DLD1 (cell line): ENCODE results near the gene SPSB3.

ENCODE experiments used
- in situ Hi-C: cut with HindIII; loops from 2 replicates; pipeline ENCODE4 v1.10.0; 2017; ENCODE audit warnings: low sequenced_read_pairs

Gene SPSB3

DNA sequence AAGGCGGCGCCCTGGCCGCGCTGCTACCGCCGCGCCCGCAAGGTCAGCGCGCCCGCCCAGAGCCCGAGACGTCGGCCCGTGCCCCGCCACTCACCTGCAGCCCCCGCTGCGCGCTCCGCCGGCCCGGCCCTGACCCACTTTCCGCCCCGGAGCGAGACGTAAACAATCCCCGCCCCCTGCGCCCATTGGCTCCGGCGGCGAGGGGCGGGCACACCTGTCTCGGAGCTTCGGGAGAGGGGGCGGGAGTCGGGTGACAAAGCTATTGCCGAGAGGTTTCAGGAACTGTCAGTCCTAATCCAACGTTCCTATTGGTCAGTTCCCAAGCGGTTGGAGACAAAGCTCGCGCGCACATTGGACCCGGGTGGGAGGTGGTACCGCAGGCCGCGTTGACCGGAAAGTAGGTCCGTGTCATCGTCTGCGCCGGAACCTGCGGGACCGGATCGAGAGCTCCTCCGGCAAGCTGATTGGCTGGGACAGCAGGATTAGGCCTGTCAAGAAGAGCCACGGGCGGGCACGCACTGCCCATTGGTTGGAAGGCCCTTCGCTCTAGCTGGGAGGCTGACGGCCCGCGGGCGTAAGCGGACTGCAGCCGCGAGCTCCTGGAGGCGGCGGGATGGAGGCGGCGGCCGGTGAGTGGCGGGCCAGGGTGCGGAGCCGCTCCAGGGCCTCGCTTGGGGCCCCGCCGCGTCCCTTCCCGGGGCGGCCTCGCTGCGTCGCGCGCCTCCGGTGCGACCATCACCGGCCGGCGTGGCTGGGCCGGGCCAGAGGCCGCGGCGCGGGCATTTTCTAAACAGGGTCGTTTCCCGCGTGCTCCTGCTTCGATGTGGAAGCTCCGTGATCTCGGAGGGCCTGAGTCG lies at the start of gene SPSB3, which contains the start of gene NUBP2:
TSS of gene SPSB3 (minus strand) at position 164 of the 857 bp plus-strand sequence. CDS start 1,088 bp downstream, outside the sequence.
TSS of gene NUBP2 (plus strand) at position 553 of the 857 bp plus-strand sequence. CDS start at position 614, 61 bp downstream.
- in situ Hi-C loops = no loop called here

DNA sequence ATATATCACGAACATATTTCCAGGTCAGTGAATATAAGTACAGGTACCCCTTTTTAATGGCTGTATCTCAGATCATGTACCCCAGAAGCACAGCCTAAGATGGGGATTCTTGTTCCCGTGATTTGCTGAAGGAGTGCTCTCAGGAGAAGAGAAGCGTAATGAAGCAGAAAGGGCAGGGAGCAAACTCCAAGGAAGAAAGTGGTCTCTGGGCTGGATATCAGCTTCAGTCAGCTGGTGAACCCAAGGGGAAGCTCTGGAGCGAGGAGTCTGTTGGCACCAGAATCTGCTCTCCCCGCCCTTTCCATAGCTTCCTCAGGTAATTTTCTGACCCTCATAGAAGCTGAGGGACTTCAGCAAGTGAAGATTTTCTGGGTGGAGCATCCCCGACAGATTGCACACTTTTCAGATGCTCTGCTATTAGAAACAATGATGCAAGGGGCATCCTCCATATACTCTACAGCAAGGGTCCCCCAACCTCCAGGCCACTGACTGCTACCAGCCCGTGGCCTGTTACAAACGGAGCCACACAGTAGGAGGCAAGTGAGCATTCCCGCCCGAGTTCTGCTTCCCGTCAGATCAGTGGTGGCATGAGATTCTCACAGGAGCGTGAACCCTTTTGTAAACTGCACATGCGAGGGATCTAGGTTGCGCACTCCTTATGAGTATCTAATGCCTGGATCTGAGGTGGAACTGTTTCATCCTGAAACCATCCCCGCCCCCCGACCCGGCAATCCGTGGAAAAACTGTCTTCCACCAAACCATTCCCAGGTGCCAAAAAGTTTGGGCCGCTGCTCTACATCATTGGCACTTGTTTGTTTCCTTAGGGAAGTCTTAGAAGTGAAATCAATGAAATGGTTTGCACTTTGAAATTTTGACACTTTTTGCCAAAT lies 49.1 kb upstream of the SPSB3 start:
- in situ Hi-C loops = no loop called here

DNA sequence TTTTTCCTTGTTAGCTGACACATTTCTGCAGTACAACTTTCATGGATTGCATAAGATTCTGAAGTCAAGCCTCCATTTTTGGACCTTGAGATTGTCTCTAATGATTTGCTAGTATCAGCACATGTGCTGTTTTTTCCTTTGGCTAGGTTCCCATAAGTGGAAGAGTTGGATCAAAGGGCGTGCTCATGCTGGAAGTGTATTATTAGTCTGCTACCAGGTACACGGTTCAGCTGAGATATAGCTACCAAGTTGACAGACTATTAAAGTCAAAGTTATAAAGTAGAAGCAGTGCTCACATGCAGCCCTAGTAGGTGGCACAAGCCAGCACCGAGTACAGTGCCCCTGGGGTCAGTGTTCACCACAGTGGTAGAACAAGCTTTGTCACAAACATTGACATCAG lies 47.8 kb upstream of the SPSB3 start:
- in situ Hi-C loops = no loop called here

DNA sequence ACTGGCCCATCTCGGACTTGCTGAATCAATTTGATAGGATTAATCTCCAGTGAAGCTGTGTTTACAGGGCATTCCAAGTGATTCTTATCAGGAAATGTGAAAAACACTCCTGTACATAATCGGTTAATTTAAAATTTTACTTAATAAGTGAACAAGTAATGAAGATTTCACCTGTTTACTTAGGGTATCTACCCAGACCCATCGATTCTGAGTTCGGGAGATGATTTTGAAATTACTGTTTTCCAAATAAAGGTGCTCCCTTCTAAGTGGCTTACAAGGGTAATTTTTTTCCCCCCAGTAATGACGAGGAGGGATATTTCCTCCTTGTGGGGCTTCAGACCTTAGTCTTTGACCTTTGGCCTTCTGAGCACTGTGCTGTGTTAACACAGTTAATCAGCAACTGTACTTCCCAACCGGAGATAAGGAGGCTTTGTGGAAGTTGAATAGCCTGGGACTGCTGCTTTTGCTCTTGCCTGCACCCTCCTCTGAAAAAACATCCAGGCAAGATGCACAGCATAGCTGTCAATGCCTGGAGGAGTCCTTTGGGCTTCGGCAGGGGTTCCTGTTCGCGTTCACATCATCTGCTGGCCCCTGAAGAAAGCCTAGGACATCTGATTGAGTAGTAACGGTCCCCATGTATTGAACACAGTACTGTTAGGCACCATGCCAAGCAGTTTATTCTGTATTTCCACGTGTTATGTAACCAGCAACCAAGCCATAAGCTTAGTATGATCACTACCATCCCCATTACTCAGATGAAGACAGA lies 46.5 kb upstream of the SPSB3 start:
- in situ Hi-C loops = no loop called here

DNA sequence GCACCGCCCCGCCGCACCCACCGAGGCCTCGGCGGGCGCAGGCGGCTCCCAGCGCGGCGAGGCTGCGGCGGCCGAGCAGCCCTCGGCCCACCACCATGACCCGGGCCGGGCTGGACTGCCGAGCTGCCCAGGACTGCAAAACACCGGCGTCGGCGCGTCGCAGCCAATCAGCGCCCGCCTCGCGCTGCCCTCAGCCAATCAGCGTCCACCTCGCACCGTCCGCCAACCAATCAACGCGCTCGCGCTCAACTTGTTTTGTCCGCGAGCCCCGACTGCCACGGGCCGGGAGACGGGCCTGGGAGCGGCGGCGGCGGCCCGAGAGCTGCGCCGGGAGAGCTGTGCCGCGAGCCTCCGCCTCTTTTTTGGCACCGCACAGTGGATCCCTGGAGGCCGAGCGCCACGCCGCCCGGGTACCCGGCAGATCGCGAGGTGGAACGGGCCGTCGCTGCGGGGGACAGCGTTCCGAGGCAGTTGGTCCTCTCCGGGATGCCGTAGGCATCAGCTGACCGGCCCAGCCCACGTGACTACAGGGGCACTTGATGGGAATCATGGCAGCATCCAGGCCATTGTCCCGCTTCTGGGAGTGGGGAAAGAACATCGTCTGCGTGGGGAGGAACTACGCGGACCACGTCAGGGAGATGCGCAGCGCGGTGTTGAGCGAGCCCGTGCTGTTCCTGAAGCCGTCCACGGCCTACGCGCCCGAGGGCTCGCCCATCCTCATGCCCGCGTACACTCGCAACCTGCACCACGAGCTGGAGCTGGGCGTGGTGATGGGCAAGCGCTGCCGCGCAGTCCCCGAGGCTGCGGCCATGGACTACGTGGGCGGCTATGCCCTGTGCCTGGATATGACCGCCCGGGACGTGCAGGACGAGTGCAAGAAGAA lies 44.6 kb upstream of the SPSB3 start, which contains the start of the genes FAHD1 and HAGH:
TSS of gene FAHD1 (plus strand) at position 516 of the 883 bp plus-strand sequence. CDS start at position 549, 33 bp downstream.
TSS of gene HAGH (minus strand) at position 135 of the 883 bp plus-strand sequence. CDS start at position 97, 38 bp downstream.
- in situ Hi-C loops = no loop called here

DNA sequence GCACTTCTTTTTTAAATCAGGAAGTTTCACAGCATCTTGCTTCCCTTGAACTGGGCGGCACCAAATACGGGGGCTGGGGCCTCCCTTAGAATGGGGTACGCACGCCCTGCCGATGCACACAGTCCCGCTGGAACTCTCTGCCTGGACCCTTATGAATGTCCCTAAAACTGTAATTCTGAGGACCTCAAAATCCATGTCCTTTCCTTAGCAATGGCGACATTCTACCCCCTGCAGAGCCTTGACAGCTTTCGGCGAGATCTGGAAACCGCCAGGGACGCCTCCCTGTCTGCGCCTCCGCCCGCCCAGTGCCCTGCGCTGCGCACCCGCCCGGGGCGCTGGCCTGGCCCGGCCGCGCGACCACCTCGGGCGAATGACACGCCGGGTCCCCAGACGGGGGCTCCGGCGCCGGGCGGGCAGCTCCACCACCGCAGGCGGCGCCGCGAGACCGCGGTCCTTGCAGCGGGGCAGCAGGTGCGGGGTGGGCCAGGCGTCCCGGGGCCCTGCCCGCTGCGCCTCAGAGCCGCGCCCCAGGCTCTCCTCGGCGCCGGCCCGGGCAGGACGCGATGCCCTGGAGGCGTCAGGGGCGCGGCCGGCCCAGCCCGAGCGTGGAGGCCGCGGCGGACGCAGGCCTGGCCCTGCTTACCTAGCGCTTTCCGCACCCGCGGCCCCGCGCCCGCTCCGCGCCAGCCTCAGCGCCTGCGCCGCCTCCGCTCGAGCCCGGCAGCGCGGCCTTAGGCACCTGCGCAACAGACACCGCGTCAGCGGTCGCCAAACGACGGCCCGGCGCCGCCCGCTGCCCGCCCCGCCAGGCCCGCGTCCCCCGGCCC lies 43.7 kb upstream of the SPSB3 start:
- in situ Hi-C loops = no loop called here

DNA sequence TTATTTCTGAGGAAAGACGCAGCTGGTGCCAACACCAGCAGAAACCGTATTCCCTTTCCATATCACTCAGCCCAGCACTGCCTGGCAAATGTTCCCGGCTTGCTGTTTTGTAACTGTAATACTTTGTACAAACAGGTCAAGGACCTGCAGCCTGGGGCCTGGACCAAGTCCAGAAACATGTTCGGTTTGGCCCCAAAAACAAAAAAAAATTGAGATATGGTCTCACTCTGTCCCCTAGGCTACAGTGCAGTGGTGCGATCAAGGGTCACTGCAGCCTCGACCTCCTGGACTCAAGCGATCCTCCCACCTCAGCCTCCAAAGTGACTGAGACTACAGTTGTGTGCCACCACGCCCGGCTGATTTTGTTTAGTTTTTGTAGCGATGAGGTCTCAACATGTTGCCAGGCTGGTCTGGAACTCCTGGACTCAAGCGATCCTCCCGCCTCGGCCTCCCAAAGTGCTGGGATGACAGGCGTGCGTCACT lies 43.1 kb upstream of the SPSB3 start:
- in situ Hi-C loops = no loop called here

DNA sequence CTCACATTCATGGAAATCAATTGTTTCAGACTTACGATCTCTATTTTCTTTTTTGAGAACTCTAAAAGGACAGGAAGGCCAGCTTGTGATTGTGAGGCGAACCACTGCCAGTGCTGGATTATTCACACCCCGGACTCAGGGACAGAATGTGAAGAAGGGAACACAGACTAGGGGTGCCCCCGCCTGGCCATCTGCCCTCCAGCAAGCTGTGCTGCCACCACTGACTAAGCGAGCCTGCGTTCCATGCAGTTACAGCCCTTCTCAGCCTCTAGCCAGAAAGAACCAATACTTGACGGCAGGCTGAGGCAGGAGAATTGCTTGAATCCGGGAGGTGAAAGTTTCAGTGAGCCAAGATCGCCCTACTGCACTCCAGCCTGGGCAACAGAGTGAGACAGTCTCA lies 41.5 kb upstream of the SPSB3 start:
- in situ Hi-C loops = no loop called here

DNA sequence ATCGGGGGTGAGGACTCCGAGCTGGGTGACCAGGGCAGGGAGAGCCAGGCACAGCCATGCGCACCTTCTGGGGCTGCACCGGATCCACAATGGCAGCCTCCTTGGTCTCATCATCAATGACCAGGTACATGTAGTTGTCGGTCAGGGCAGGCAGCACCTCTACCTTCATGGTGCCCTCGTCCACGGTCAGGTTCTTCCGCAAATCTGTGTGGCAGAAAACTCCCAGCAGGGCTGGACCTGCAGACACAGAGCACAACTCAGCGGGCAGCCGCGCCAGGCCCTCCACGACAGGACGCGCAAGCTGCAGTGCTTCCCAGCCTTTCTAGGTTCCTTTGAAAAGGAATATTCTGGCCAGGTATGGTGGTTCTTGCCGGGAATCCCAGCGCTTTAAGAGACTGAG lies 40.4 kb upstream of the SPSB3 start:
- in situ Hi-C loops = no loop called here

DNA sequence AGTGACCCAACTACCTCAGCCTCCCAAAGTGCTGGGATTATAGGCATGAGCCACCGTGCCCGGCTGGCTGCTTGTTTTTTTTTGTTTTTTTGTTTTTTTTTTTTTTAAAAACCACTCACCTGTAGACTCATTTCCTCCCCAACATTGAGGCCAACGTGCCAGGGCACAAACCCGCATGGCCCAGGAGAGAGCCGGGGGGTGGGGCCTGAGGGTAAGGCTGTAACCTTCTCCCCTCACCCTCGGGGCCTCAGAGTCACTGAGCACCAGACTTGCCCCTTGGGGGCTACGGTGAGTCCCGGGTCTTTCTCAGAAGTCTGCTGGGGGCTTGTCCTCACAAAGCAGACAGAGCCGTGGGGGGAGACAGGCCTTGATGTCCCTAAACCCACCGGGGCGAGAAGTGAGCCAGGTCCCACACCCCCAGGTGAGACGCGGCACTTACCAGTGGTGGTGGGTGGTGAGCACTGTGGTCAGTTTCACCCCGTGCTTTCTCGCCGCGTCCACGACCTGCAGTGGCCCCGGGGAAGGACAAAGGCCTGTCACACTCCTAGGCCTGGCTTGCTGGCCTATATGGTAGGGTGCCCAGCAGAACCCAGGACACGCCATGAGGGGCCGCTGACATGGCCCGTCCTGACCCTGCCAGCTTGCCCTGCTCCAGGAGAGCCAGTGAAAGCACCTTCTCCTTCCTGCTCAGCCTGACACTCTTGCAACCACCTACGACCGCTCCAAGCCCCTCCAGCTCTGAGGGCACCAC lies 39.7 kb upstream of the SPSB3 start:
- in situ Hi-C loops = no loop called here

DNA sequence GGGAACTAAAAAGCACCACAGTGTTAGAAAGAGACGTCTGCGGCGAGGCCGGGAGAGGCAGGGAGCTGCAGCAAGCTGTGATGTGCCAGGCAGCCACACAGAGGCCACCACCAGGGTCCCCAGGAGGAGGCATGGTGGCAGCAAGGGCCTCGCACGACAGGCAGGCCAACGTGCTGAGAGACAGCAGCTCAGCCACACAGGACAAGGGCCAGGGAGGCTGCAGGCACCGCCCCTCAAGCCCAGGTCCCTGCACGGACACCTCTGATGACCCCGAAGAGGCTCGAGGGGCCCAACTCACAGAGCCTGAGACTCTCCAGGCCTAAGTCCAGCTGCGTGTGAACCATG lies 38.5 kb upstream of the SPSB3 start:
- in situ Hi-C loops = no loop called here

DNA sequence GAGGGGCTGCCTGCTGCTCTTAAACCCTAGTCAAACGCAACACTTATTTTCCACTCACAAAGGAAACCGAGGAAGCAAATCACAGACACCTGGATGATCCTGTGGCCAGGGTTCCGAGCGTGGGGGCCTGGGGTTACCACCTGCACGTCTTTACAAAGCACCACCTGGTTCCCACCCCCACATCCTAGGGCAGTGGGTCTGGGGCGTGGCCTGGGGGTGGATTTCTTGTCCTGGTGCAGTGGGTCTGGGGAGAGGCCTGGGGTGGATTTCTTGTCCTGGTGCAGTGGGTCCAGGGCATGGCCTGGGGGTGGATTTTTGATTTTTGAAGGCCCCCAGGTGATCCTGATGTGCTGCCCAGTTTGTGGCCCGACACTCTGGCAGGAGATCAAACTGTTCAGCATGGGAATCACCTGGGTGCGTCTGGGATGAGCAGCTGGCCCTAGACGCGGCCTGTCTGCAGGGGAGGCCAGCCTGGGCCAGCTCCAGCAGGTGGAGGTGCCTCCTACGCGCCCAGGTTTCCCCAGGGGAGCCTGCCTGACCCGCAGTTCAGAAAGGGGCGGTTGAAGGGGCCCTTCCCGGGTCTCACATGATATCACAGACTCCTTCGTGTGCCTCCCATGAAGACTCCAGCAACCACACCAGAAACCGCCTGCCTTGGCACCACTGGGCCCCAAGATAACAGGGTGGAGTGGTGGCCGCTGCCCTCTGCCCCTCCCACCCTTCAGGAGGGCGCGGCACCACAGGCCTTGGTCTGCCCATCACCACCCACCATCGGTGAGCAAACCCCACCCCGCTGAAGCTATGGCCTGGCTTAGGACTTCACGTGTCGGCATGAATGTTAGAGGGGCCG lies 38.0 kb upstream of the SPSB3 start:
- in situ Hi-C loops = no loop called here

DNA sequence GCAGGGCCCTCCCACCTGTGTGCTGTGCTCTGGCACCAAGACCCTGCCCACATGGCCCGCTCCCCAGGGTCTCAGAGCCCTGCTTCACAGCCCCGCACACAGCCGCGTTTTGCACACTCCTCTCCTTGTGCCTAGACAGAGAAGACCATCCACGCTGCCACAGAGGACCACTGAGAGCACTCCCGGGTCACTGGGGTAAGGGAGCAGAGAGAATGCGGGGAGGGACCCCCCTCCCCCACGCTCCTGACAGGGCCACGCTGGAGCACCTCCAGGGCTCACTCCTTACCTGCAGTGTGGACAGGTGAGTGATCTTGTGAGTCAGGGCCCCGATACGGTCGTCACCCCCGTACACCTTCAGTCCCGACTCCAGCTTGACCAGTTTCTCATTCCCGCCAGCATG lies 37.2 kb upstream of the SPSB3 start:
- in situ Hi-C loops = no loop called here

DNA sequence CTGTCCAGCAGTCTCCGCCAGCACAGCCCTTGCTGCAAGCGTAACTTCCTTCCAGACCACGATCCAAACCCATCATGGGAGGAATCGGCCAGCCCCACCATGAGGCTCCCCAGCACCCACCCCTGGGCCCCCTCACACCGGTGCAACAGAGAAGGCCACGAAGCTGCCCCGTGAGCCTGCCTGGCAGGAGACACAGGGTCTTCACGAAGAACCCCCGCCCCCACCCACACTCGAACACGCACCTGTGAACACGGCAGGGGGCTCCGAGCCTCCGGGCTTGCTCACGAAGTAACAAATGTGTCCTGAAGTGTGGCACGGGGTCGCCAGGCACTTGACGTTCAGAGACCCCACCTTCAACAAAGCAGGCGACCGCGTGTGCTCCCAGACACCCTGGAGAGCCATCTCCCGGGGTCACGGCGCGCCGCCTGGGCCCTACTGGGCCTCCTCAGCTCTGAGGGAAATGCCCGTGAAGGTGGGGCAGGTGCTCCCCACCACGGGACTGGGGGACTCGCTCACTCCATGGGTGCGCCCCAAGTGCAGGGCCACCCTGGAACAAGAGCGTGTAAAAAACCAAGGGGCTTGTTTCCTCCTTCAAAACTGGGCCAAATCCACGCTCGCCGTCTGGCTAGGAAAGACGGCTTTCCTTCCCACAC lies 36.6 kb upstream of the SPSB3 start:
- in situ Hi-C loops = no loop called here

DNA sequence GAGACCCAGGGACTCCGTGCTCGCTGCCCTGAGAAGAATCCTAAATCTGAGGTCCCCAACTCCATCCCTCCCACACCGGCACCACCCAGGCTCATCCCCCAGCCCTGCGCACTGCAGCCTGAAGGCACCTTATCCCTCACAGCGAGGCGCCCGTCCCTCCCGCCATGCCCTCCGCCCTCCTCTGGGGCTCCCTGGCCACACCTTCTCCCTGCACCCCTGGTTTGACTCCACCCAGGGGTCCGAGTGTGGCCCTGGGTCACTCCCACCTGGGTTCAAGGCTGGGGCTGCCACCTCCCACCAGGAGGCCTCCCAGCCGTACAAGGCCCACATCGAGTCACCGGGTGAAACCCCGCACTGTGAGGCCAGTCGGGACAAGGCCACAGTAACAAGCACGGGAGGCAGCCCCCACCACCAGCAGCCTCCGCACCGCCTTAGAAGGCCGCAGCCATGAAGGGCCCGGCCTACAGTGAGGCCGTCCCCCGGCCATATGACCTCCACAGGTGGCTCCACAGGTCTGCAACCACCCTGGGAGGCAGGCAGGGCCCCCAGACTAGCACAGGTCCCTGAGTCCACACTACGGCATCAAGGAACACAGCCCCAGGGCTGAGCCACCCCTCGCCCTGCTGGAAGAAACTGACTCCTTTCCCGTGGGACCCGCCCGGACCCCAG lies 36.0 kb upstream of the SPSB3 start:
- in situ Hi-C loops = no loop called here

DNA sequence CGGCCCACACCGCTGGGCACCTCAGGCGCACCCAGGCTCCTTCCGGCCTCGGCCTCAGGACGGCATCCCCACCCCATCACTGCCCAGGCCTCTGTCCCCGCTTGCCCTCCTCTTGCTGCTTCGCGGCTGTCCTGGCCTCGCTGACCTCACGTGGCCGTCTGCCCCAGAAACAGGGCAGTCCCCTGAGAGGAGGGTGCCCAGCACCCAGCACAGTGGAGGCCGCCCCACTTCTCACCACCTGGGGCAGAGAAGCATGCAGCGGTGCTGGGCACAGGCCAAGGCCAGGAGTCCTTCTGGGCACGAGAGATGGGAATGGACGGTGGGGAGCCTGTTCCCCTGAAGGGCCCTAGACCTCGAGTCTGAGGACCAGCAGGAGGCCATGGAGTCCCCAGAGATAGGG lies 35.3 kb upstream of the SPSB3 start:
- in situ Hi-C loops = no loop called here
